ENCODE data around the gene HES7.

HES7 gene

GRCh38 chr17:8155996-8156245 lies 32.0 kb upstream of the HES7 start:
- Histone ChIP-seq H3K27me3 (ENCODE audit: insufficient read depth, low read length, poor library complexity) (no peaks in the 10 kb centered on the region), H3K27ac (ENCODE audit: low read length) (peak overlapping the region; percentile 78), H3K36me3 (ENCODE audit: insufficient read depth, low read length) (peaks cover 23% of the 10 kb centered on the region), H4K20me1 (ENCODE audit: insufficient read depth, low read length) (peaks cover 13% of the 10 kb centered on the region), H3K4me3 (ENCODE audit: low read depth in 1 of 2, low read length in 2 of 2) (peak overlapping the region; percentile 17 to 70; a peak in 3 of 4 replicates), H3K79me2 (ENCODE audit: insufficient read depth, low read length) (peaks cover 23% of the 10 kb centered on the region), H3K4me1 (ENCODE audit: insufficient read depth, low read length) (peaks cover 80% of the 10 kb centered on the region), H2AFZ (ENCODE audit: low read depth, low read length) (peak overlapping the region; percentile 71), H3K9ac (ENCODE audit: low read depth, low read length) (peak overlapping the region; percentile 60), H3K4me2 (ENCODE audit: insufficient read depth, low read length) (peak overlapping the region; percentile 92), H3K9me3 (ENCODE audit: insufficient read depth, low read length, severe bottlenecking) (no peaks in the 10 kb centered on the region)
- DNase-seq (no peak), ATAC-seq (ENCODE audit: insufficient read depth, low read depth) (no peak)
- TF ChIP-seq EZH2 (IDR thresholded peaks at IDR 0.05; ENCODE audit: borderline replicate concordance, low read depth, low read length, severe bottlenecking), result no peak
- no peak for TF ChIP-seq CTCF (IDR thresholded peaks at IDR 0.05; ENCODE audit: borderline replicate concordance, extremely low read depth, low read length, poor library complexity, severe bottlenecking)

- Histone ChIP-seq H3K4me2 (ENCODE audit: insufficient read depth, low read length) (peak overlapping the region; percentile 92), H3K9me3 (ENCODE audit: insufficient read depth, low read length, severe bottlenecking) (no peaks in the 10 kb centered on the region), H3K4me1 (ENCODE audit: insufficient read depth, low read length) (peaks cover 81% of the 10 kb centered on the region), H3K36me3 (ENCODE audit: insufficient read depth, low read length) (peaks cover 21% of the 10 kb centered on the region), H3K9ac (ENCODE audit: low read depth, low read length) (peak overlapping the region; percentile 60), H3K27me3 (ENCODE audit: insufficient read depth, low read length, poor library complexity) (no peaks in the 10 kb centered on the region), H2AFZ (ENCODE audit: low read depth, low read length) (peak overlapping the region; percentile 71), H4K20me1 (ENCODE audit: insufficient read depth, low read length) (peaks cover 14% of the 10 kb centered on the region), H3K79me2 (ENCODE audit: insufficient read depth, low read length) (peaks cover 24% of the 10 kb centered on the region), H3K4me3 (ENCODE audit: low read depth in 1 of 2, low read length in 2 of 2) (peak overlapping the region; percentile 17 to 70; a peak in 3 of 4 replicates), H3K27ac (ENCODE audit: low read length) (peak overlapping the region; percentile 78)
- ATAC-seq (ENCODE audit: insufficient read depth, low read depth) (no peak), DNase-seq (no peak)
- no peak for TF ChIP-seq CTCF (IDR thresholded peaks at IDR 0.05; ENCODE audit: borderline replicate concordance, extremely low read depth, low read length, poor library complexity, severe bottlenecking)
These were observed 31.5 kb upstream of the HES7 start for GRCh38 chr17:8155231-8155995.

GRCh38 chr17:8154608-8155155 lies 30.8 kb upstream of the HES7 start:
- no peak overlapping the region for H3K27ac ChIP-seq (ENCODE audit: low read length)
- DNase-seq (no peak), ATAC-seq (ENCODE audit: insufficient read depth, low read depth) (no peak)
- peaks cover 21% of the 10 kb centered on the region for H3K36me3 ChIP-seq (ENCODE audit: insufficient read depth, low read length)
- H3K79me2 ChIP-seq (ENCODE audit: insufficient read depth, low read length), result peaks cover 22% of the 10 kb centered on the region
- peak overlapping the region; percentile 13; the same call in 1 of the 2 replicates for H3K9ac ChIP-seq (ENCODE audit: low read depth, low read length)
- H3K4me2 ChIP-seq (ENCODE audit: insufficient read depth, low read length), result peak overlapping the region; percentile 50
- H2AFZ ChIP-seq (ENCODE audit: low read depth, low read length), result no peak overlapping the region
- H3K4me3 ChIP-seq (ENCODE audit: low read depth in 1 of 2, low read length in 2 of 2), result no peak overlapping the region
- TF ChIP-seq CTCF (IDR thresholded peaks at IDR 0.05; ENCODE audit: borderline replicate concordance, extremely low read depth, low read length, poor library complexity, severe bottlenecking) (no peak), EZH2 (IDR thresholded peaks at IDR 0.05; ENCODE audit: borderline replicate concordance, low read depth, low read length, severe bottlenecking) (no peak)
- peaks cover 22% of the 10 kb centered on the region for H4K20me1 ChIP-seq (ENCODE audit: insufficient read depth, low read length)
- H3K27me3 ChIP-seq (ENCODE audit: insufficient read depth, low read length, poor library complexity), result no peaks in the 10 kb centered on the region
- no peaks in the 10 kb centered on the region for H3K9me3 ChIP-seq (ENCODE audit: insufficient read depth, low read length, severe bottlenecking)
- peaks cover 77% of the 10 kb centered on the region for H3K4me1 ChIP-seq (ENCODE audit: insufficient read depth, low read length)
